Transverse colon (tissue), 4 donors: ENCODE results near the gene FAM221A.

ENCODE experiments used
- EP300 ChIP-seq: sonication (generic); formaldehyde crosslinking; IDR thresholded peaks from one replicate; pipeline ENCODE4 v1.6.1; 2017; ENCODE audit warnings: antibody characterized with exemption, low read depth
- POLR2A ChIP-seq: fragments of 450-650 bp; IDR thresholded peaks from one replicate; pipeline ENCODE4 v1.6.1; 2016; ENCODE audit warnings: antibody characterized with exemption, mild to moderate bottlenecking, moderate library complexity
- POLR2AphosphoS5 ChIP-seq, 3 donors: sonication (generic); formaldehyde crosslinking; IDR thresholded peaks; one replicate each; pipeline ENCODE4 v1.6.1; 2016; ENCODE audit warnings: antibody characterized with exemption in 3 of 3
- TF ChIP-seq, protein P1 (sequence below), 5 experiments: fragments of 200-600 bp in 3 of 5; fragments of 450-650 bp in 2 of 5; sonication (generic) in 3 of 5; IDR thresholded peaks; 1 replicate in 2 of 5; 2 replicates in 3 of 5; pipeline ENCODE4 v1.5.1; 2016 to 2017; ENCODE audit warnings: antibody characterized with exemption in 5 of 5, inconsistent platforms in 3 of 5, mild to moderate bottlenecking in 2 of 5, moderate library complexity in 1 of 5

DNA sequence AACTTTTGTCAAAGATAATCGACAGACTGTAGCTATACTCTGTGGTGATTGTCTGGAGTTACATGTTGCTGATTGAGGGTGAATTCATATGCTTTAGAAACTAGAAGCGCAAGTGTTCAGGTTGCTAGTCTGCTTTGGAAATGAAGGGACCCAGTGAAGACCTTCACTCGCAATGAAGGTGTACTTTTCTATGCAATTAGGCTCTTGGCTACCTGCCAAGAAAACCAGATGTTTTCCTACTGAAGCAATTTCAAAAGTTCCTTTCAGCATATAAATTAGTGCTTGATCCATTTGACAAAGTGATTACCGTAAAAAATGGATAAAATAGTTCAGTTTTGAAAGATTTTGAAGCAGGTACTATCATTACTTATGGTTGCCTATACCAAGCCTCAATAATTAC is 20.0 kb downstream of the FAM221A start:
- TF ChIP-seq, protein P1, sequence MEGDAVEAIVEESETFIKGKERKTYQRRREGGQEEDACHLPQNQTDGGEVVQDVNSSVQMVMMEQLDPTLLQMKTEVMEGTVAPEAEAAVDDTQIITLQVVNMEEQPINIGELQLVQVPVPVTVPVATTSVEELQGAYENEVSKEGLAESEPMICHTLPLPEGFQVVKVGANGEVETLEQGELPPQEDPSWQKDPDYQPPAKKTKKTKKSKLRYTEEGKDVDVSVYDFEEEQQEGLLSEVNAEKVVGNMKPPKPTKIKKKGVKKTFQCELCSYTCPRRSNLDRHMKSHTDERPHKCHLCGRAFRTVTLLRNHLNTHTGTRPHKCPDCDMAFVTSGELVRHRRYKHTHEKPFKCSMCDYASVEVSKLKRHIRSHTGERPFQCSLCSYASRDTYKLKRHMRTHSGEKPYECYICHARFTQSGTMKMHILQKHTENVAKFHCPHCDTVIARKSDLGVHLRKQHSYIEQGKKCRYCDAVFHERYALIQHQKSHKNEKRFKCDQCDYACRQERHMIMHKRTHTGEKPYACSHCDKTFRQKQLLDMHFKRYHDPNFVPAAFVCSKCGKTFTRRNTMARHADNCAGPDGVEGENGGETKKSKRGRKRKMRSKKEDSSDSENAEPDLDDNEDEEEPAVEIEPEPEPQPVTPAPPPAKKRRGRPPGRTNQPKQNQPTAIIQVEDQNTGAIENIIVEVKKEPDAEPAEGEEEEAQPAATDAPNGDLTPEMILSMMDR (IDR thresholded peaks at IDR 0.05) = no peak
- TF ChIP-seq POLR2A (no peak), POLR2AphosphoS5 (IDR thresholded peaks at IDR 0.05) (no peak), EP300 (no peak)
